Measurements from ENCODE around the gene AOC3.
"Not testable (repeated sequence)": the region's sequence is repeated elsewhere in the genome, so short reads cannot be mapped to it uniquely, and the experiment has no call there.

AOC3 gene

DNA sequence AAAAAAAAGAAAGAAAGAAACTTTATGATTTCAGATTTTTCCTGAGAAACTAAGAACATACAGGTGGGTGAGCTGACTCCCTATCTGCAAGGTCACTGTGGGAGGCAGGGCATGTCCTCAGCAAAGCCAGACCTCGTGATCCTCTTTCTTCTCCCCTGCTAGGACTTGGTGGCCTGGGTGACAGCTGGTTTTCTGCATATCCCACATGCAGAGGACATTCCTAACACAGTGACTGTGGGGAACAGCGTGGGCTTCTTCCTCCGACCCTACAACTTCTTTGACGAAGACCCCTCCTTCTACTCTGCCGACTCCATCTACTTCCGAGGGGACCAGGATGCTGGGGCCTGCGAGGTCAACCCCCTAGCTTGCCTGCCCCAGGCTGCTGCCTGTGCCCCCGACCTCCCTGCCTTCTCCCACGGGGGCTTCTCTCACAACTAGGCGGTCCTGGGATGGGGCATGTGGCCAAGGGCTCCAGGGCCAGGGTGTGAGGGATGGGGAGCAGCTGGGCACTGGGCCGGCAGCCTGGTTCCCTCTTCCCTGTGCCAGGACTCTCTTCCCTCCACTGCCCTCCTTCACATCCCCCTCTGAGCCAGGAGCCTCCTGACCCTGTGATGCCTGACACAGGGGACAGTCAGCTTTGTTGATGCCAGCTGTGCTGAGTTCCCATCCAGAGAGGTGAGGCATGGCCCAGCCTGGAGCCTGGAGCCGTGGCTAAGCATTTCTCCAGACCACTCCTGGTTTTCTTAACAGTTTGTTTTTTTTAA, 23.1 kb downstream of the AOC3 start:
- not testable (repeated sequence) for H3K36me3 Mint-ChIP-seq, H3K27ac Mint-ChIP-seq, H3K27me3 Mint-ChIP-seq, H3K4me1 Mint-ChIP-seq, H3K9me3 Mint-ChIP-seq, H3K4me3 Mint-ChIP-seq

DNA sequence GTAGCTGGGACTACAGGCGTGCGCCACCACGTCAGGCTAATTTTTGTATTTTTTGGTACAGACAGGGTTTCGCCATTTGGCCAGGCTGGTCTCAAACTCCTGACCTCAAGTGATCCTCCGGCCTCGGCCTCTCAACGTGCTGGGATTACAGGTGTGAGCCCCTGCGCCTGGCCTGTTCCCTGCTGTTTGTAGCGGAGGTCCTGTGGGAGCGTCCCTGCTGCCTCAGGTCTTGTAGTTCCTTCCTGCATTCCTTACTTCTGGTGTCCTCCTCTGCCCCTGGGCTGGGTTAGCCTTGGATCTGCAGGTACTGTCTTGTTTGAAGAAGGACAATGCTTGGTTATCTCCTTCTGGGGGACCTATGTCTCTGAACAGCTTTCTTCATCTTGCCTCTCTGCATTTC, 26.0 kb downstream of the AOC3 start:
- H3K4me1 Mint-ChIP-seq: no peaks in the 10 kb centered on the region
- H3K27me3 Mint-ChIP-seq: peaks cover 3% of the 10 kb centered on the region
- H3K9me3 Mint-ChIP-seq: no peaks in the 10 kb centered on the region
- no peaks in the 10 kb centered on the region for H3K36me3 Mint-ChIP-seq
- H3K27ac Mint-ChIP-seq: no peak overlapping the region
- no peak overlapping the region for H3K4me3 Mint-ChIP-seq

GRCh38 chr17:42878123-42878880, 27.3 kb downstream of the AOC3 start:
- peaks cover 3% of the 10 kb centered on the region for H3K27me3 Mint-ChIP-seq
- H3K36me3 Mint-ChIP-seq: no peaks in the 10 kb centered on the region
- no peak overlapping the region for H3K27ac Mint-ChIP-seq
- no peak overlapping the region for H3K4me3 Mint-ChIP-seq
- H3K9me3 Mint-ChIP-seq: no peaks in the 10 kb centered on the region
- no peaks in the 10 kb centered on the region for H3K4me1 Mint-ChIP-seq

DNA sequence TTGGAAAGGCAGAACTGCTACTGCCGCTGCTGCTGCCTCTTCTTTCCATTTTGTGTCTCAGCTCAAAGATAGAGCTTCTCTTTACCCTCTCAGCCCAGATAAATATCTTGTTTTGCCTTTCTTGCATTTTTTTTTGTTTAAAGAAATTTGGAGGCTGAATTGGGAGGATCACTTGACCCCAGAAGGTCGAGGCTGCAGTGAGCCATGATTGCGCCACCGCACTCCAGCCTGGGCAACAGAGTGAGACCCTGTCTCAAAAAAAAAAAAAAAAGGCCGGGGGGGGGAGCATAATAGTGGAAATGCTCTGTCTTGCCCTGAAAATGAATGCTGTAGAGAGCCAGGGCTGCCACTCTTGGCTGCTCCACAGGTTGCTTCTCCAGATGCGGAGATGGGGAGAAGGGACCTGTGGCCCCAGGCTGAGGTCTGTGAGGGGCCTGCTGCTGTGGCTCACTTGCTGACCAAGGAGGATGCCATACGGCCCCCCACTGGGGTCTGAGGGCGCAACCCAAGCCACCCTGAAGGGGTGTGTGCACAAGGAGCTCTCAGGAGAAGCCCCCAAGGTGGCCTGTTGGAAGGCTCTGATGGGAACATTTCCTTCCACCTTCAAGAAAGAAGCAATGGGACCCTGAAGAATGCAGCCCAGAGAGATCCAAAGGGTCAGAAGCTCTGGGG, 28.1 kb downstream of the AOC3 start:
- Mint-ChIP-seq H3K36me3 (no peaks in the 10 kb centered on the region), H3K27ac (no peak overlapping the region), H3K27me3 (peaks cover 3% of the 10 kb centered on the region), H3K9me3 (no peaks in the 10 kb centered on the region), H3K4me3 (no peak overlapping the region), H3K4me1 (no peaks in the 10 kb centered on the region)

DNA sequence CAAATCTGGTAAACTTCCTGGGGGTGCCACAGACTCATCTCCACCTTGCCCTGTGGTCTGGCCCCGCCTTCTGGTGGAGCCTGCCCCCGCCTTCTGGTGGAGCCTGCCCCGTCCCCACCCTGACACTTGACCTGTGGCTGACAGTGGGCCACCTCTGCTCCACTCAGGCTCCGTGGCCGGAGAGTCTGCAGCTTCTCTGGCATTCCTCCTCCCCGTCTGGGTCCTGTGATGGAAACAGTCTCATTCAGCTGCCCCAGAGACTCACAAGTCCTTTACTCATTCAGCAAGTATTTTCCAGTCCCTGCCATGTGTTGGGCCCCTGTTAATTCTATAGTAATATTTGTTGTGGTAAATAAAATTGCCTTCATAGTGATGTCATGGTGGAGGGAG, 28.6 kb downstream of the AOC3 start:
- no peak overlapping the region for H3K27ac Mint-ChIP-seq
- H3K4me3 Mint-ChIP-seq: no peak overlapping the region
- H3K36me3 Mint-ChIP-seq: no peaks in the 10 kb centered on the region
- no peaks in the 10 kb centered on the region for H3K4me1 Mint-ChIP-seq
- H3K9me3 Mint-ChIP-seq: no peaks in the 10 kb centered on the region
- H3K27me3 Mint-ChIP-seq: peaks cover 3% of the 10 kb centered on the region

- Mint-ChIP-seq H3K27me3 (peaks cover 3% of the 10 kb centered on the region), H3K9me3 (no peaks in the 10 kb centered on the region), H3K36me3 (no peaks in the 10 kb centered on the region), H3K4me3 (no peak overlapping the region), H3K4me1 (no peaks in the 10 kb centered on the region), H3K27ac (no peak overlapping the region)
Measured at GRCh38 chr17:42880776-42881310, 29.8 kb downstream of the AOC3 start.

DNA sequence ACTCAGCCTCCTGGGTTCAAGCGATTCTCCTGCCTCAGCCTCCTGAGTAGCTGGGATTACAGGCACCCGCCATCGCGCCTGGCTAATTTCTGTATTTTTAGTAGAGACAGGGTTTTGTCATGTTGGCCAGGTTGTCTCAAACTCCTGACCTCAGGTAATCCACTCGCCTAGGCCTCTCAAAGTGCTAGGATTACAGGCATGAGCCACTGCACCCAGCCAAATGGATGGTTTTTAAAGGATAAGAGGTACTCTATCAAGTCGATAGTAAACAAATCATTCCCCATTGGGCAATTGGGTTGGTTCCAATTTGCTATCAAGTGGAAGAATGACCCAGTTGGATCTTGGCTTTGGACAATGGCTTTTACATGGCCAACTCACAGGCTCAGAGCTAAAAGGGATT, 30.7 kb downstream of the AOC3 start:
- not testable (repeated sequence) for H3K27me3 Mint-ChIP-seq, H3K27ac Mint-ChIP-seq, H3K36me3 Mint-ChIP-seq, H3K4me3 Mint-ChIP-seq, H3K9me3 Mint-ChIP-seq, H3K4me1 Mint-ChIP-seq

- peaks cover 3% of the 10 kb centered on the region for H3K27me3 Mint-ChIP-seq
- H3K9me3 Mint-ChIP-seq: no peaks in the 10 kb centered on the region
- no peak overlapping the region for H3K4me3 Mint-ChIP-seq
Measured at GRCh38 chr17:42882166-42882565, 31.2 kb downstream of the AOC3 start.

GRCh38 chr17:42883802-42884558, 33.0 kb downstream of the AOC3 start:
- Mint-ChIP-seq H3K9me3 (no peaks in the 10 kb centered on the region), H3K27me3 (no peaks in the 10 kb centered on the region), H3K4me3 (no peak overlapping the region), H3K27ac (no peak overlapping the region), H3K36me3 (no peaks in the 10 kb centered on the region), H3K4me1 (no peaks in the 10 kb centered on the region)

More at GRCh38 chr17:42882166-42882565, 31.2 kb downstream of the AOC3 start:
- Mint-ChIP-seq H3K36me3 (no peaks in the 10 kb centered on the region), H3K27ac (no peak overlapping the region), H3K4me1 (no peaks in the 10 kb centered on the region)

- not testable (repeated sequence) for H3K36me3 Mint-ChIP-seq, H3K9me3 Mint-ChIP-seq, H3K4me3 Mint-ChIP-seq, H3K4me1 Mint-ChIP-seq, H3K27ac Mint-ChIP-seq, H3K27me3 Mint-ChIP-seq
Measured at GRCh38 chr17:42885806-42886205, 34.8 kb downstream of the AOC3 start.

GRCh38 chr17:42886283-42887176, 35.5 kb downstream of the AOC3 start:
- H3K27me3 Mint-ChIP-seq: no peaks in the 10 kb centered on the region
- H3K4me1 Mint-ChIP-seq: no peaks in the 10 kb centered on the region
- H3K4me3 Mint-ChIP-seq: no peak overlapping the region
- no peak overlapping the region for H3K27ac Mint-ChIP-seq
- H3K9me3 Mint-ChIP-seq: no peaks in the 10 kb centered on the region
- no peaks in the 10 kb centered on the region for H3K36me3 Mint-ChIP-seq

DNA sequence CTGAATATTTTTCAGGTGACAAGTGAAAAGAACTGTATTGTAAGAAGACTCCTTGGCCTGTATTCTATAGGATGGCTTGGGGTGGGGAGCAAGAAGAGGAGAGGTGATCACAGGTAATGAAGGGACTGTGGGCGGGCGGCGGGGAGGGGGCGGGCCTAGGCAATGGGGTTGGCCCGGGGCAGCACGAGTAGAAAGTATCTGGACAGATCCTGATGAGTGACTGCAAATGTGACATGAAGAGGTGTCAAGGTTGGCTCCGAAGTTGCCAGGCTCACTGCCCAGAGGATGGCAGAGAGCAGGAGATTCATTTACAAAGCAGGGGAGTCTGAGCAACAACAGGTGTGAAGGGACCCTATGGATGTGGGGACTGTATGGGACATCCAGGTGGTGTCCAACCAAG, 38.8 kb downstream of the AOC3 start:
- peaks cover 2% of the 10 kb centered on the region for H3K27me3 Mint-ChIP-seq

GRCh38 chr17:42891539-42892152, 40.6 kb downstream of the AOC3 start:
- Mint-ChIP-seq H3K4me3 (no peak overlapping the region), H3K9me3 (no peaks in the 10 kb centered on the region), H3K27me3 (peaks cover 2% of the 10 kb centered on the region), H3K36me3 (no peaks in the 10 kb centered on the region), H3K4me1 (no peaks in the 10 kb centered on the region), H3K27ac (no peak overlapping the region)

More for the DNA sequence above, 38.8 kb downstream of the AOC3 start:
- no peak overlapping the region for H3K27ac Mint-ChIP-seq
- H3K4me1 Mint-ChIP-seq: no peaks in the 10 kb centered on the region
- no peak overlapping the region for H3K4me3 Mint-ChIP-seq
- H3K9me3 Mint-ChIP-seq: no peaks in the 10 kb centered on the region
- H3K36me3 Mint-ChIP-seq: no peaks in the 10 kb centered on the region

GRCh38 chr17:42893359-42893758, 42.4 kb downstream of the AOC3 start:
- H3K9me3 Mint-ChIP-seq: no peaks in the 10 kb centered on the region
- no peak overlapping the region for H3K27ac Mint-ChIP-seq
- H3K27me3 Mint-ChIP-seq: peaks cover 2% of the 10 kb centered on the region
- no peaks in the 10 kb centered on the region for H3K36me3 Mint-ChIP-seq
- H3K4me3 Mint-ChIP-seq: no peak overlapping the region
- H3K4me1 Mint-ChIP-seq: no peaks in the 10 kb centered on the region
